ENCODE measurements around the gene TXNRD1.

GRCh38 chr12:104218935-104219334 is 3.4 kb downstream of the TXNRD1 start:
- TF ChIP-seq CTCF (IDR thresholded peaks at IDR 0.05) (no peak), POLR2A (IDR thresholded peaks at IDR 0.05) (no peak)
